DMS114 treated with DMSO at 0.1 percent for 48 hours (cell line): ENCODE measurements around the gene C6orf15.

Experiments used
- DNase-seq: peaks from one replicate; lab custom pipeline; 2025; ENCODE audit not compliant: unreplicated experiment; lab: John Stamatoyannopoulos, UW

Gene C6orf15

GRCh38 chr6:31110825-31111582, 1.4 kb downstream of the C6orf15 start:
- DNase-seq: no peak

DNA sequence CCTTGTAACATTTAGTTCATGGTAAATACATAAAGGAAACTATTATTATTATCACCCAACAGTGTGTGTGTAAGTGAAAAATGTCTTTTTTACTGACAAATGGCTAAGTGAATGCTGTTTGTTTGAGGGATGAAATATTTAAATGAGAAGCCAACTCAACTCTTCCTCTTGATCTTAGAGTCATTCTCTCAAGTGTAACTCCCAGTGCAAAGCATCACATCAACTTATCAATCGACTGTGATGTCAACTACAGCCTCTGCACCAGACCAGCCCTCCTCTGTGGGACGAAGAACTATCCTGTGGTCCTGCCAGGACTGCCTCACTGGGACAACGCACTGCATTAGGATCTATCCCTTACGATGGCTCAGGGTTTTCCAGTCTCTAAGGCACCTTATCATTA, 5.3 kb downstream of the C6orf15 start:
- no peak for DNase-seq

DNA sequence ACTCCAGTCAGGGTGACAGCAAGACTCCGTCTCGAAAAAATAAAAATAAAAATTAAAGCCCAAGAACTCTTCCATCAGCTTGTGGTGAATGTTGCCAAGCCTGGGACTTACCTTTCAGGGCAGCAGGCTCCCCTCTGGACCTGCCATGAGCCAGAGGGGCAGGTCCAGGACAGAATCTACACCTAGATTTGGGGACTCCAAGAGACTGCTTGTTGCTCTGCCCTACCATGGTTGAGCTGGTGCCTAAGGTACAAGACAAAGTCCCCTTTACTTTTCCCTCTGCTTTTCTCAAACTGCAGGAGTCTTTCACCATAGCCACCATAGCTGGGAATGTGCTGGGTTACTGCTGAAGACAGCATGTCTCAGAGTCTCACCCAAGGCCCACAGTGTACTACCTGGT, 9.2 kb downstream of the C6orf15 start:
- DNase-seq: no peak

DNA sequence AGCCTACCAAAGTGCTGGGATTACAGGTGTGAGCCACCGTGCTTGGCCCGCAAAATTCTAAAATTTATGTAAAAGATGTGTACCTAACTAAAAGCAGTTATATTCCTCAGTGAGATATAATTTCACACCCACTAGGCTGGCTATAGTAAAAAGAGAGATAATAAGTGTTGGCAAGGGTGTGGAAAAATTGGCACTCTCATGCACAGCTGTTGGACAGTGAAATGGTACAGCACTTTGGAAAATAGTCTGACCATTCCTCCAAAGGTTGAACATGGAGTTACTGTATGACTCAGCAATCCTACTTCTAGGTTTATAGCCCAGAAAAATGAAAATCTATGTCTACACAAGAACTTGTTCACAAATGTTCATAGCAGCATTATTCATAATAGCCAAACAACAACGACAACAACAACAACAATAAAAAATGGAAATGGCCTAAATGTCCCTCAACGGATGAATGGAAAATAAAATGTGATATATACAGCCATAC, 13.9 kb downstream of the C6orf15 start:
- no peak for DNase-seq

GRCh38 chr6:31096656-31097055, 15.7 kb downstream of the C6orf15 start:
- no peak for DNase-seq

GRCh38 chr6:31096215-31096614, 16.2 kb downstream of the C6orf15 start:
- no peak for DNase-seq

DNA sequence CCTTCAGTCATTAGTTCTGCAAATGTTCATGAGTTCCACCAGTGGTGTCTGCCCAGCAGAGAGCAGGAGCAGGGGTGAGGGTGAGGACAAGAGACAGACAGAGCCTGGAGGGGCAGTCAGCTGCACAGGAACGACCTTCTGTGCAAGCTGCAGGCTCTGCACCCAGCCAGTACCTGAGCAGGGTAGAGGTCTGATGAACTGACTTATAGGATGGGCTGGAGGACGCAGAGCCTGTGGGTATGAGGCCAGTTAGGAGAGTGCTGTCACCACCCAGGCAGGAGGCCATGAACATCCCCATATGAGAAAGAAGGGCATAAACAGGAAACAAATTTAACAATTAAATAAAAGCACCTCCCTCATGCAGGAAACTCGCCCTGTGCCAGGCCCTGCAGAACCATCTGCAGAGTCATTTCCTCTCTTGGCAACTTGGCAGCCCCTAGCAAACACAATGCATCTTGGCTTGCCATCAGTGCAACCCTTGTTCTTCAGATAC, 17.9 kb downstream of the C6orf15 start:
- no peak for DNase-seq

- no peak for DNase-seq
Measured at GRCh38 chr6:31092769-31093505, 19.4 kb downstream of the C6orf15 start.

- no peak for DNase-seq
Measured at GRCh38 chr6:31092238-31092637, 20.1 kb downstream of the C6orf15 start.

DNA sequence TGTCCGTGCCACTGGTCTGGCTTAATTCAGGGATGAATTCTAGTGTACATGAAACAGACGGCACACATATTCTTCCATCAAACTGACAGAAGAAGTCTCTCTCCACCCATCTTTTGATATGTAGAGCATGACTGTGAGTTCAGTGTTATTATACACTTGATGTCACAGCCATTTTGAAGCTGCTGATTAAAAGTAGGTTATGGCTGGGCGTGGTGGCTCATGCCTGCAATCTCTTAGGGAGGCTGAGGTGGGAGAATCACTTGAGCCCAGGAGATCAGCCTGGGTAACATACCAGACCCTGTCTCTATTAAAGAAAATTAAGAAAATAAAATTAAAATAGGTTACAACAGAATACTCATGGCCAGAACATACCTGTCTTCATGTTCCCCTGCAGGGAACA, 20.7 kb downstream of the C6orf15 start:
- no peak for DNase-seq

DNA sequence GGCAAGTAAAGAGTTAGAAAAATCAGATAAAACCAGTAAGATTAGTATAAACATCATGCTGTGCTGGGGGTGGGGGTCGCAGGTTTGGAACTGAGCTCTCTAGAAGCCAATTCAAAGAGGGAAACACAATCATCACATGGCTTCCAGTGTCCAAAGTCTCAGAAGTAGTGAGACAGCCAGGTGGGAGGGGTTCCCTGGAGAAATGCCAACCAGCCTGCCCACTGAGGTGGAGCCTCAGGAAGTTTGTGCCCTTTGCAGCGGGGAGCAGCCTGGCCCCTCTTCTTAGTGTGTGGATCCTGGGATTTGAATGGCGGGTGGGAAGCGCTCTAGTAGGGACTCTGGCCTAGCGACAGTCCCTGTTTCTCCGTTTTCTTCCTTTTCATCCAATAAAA, 21.4 kb downstream of the C6orf15 start:
- no peak for DNase-seq

DNA sequence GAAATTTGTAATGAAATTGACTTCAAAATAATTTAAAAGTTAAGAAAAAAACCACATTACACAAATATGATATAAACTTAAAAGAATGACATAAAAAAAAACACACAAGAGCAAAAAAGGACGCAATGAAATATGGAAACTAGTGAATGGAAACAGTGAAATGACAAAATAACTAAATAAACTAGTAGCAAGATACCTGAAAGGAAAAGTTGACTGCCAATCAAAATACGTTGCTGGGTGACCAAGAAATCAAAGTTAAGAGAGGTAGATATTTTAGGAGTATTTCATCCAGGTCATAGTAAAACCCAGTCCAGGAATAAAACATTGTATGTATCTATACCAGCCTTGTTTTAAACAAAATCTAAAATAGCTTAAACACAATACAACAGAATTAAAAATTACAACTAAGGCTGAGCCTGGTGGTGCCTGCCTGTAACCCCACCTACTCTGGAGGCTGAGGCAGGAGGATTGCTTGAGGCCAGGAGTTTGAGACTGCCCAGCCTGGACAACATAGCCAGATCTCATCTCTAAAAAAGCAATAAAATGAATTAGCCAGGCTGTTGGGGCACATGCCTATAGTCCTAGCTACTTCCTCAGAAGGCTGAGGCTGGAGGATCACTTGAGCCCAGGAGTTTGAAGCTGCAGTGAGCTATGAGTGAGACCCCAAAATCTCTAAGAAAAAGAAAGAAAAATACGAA, 22.0 kb downstream of the C6orf15 start:
- DNase-seq: no peak

- peak; percentile 71 for DNase-seq
Measured at GRCh38 chr6:31087494-31088089, 24.8 kb downstream of the C6orf15 start.

DNA sequence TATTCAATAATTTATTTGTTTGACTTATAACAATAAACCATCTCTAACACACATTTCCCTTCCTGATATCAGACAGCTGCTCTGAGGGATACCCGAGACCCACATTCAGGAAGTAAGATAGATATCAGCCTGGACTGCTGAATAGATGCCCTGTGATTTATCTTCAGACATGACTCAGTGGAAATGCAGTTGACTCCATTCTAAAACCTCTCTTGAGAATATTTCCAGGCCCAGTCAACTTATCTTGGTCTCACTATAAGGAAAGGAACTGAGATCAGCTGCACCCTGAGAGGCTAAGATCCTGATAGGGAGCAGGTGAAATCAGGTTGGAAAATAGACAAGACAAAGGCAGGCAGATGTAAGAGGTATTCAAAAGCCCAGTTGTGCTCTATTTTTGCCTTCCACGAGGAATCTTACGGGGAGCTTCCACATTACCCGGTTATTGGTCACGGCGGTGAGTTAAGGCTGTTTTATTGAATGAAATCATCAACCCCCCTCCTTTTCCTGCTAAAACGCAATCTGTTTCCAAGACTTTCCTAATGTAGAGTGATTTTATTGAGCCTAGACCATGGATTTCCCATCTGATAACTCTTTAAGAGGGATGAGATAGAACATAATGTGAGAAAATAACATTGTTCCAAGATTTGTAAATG, 25.5 kb downstream of the C6orf15 start:
- DNase-seq: no peak

DNA sequence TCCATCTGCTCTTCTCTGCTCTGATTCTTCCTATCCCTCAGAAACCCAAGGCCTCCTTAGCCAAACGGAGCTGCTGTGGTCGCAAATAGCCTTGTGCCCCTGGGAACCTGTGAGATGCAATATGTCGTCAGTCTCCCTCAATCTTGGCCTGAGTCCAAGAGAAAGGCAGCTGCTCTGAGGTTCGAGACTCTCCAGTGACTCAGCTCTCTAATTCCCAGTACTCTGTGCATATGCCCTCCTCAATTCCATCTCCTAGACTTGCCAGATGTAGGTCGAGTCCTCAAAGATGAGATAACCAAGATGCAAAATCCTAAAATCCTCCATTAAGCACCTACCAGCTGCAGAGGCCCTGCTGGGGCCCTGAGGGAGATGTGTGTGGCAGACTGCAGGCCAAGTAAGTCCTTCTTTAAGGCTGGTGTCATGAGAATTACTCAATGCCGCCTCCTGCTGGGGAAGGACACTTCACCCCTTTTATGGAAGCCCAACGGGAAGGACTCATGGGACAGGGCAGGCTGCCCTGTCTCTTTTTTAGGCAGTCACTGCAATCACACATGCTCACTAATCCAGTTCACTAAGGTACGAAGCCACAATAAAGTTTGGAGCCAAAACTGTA, 28.5 kb downstream of the C6orf15 start:
- DNase-seq: no peak

DNA sequence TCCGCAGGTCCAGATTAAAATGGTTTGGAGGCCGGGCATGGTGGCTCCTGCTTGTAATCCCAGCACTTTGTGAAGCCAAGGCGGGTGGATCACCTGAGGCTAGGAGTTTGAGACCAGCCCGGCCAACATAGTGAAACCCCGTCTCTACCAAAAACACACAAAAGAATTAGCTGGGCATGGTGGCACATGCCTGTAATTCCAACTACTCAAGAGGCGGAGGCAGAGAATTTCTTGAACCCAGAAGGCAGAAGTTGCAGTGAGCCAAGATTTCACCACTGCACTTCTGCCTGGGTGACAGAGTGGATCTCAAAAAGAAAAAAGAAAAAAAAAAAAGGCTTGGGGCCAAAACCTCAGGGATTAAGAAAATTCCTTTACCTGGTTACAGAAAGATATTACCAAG, 30.5 kb downstream of the C6orf15 start:
- DNase-seq: no peak

- DNase-seq: peak; percentile 71
Measured at GRCh38 chr6:31079656-31080261, 32.6 kb downstream of the C6orf15 start.

DNA sequence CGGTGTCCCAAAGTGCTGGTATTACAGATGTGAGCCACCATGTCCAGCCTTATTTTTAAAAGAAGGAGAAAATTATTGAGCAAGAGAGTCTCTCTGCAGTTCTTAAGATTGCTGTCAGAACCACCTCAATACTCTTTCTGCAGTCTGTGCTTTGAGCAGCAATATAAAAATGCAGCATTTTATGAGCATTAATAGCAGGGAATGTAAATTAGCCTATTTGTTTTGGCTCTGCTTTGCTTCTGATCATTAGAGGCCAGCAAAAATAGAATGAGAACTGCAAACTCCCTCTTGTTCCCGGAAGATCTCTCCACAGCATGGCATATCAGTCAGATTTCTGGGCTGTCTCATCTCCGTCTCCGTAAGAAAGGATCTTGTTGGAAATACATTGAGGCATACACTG, 35.8 kb downstream of the C6orf15 start:
- no peak for DNase-seq

DNA sequence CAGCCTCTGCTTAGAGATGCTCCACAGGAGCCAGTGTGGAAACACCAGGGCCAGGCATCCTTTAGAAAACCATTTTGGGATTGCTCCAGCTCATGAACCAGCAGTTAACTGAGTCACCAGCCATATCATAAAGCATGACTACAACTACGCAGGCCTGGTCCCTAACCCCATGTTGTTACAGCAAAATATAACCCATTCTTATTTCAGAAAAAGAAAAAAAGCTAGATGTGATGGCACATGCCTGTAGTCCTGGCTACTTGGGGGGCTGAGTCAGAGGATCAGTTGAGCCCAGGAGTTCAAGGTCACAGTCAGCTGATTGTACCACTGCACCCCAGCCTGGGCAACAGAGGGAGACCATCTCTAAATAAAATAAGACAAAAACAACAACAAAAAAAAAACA, 36.8 kb downstream of the C6orf15 start:
- no peak for DNase-seq

DNA sequence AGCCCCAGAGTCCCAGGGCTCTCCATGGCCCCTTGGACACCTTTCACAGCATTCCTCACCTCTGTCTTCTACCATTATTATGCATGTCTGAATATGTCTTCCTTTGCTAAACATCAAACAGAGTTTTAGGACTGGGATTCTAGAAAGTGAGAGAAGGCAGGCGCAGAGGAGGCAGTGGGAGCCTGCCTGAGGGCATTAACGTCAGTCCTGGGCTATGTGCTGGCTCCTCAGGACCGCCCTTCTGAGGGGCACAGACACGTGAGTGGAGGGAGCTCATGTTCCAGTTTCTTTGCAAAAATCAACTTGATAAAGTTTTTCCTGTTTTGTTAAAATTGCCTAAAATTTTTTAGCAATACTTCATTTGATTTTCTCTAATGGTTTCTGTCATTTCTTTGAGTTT, 38.0 kb downstream of the C6orf15 start:
- DNase-seq: no peak
